SK-N-SH (cell line): ENCODE data around the gene BBS2.

Experiments
- CHD2 ChIP-seq: fragments of 150-350 bp; IDR thresholded peaks from 2 replicates; pipeline ENCODE4 v1.6.1; 2018; ENCODE audit warnings: low read length; ENCODE audit not compliant: partially characterized antibody
- CTCF ChIP-seq: fragments of 200-600 bp; sonication (generic); IDR thresholded peaks from 2 replicates; pipeline ENCODE4 v1.6.1; 2017; ENCODE audit warnings: antibody characterized with exemption, mild to moderate bottlenecking, moderate library complexity
- GABPA ChIP-seq: IDR thresholded peaks from 2 replicates; pipeline ENCODE4 v1.4.0; 2012; ENCODE audit warnings: low read depth, mild to moderate bottlenecking
- POLR2AphosphoS5 ChIP-seq: IDR thresholded peaks from 2 replicates; pipeline ENCODE4 v1.6.1; 2012; ENCODE audit warnings: low read depth, low read length
- RAD21 ChIP-seq: IDR thresholded peaks from 2 replicates; pipeline ENCODE4 v1.6.1; 2012; ENCODE audit warnings: mild to moderate bottlenecking, low read length
- REST ChIP-seq: IDR thresholded peaks from 2 replicates; pipeline ENCODE4 v1.6.1; 2012; ENCODE audit warnings: mild to moderate bottlenecking, low read depth, low read length, moderate library complexity
- RFX5 ChIP-seq: IDR thresholded peaks from 2 replicates; pipeline ENCODE4 v1.6.1; 2012; ENCODE audit warnings: mild to moderate bottlenecking, improper control_type of control experiment, low read length
- SMC3 ChIP-seq: IDR thresholded peaks from 2 replicates; pipeline ENCODE4 v1.6.1; 2012; ENCODE audit warnings: low read depth, low read length, improper control_type of control experiment
- TCF12 ChIP-seq: IDR thresholded peaks from 2 replicates; pipeline ENCODE4 v1.4.0; 2012
- TF ChIP-seq, protein P1 (sequence below): IDR thresholded peaks from 2 replicates; pipeline ENCODE4 v1.4.0; 2012; ENCODE audit warnings: low read depth
- TF ChIP-seq, protein P2 (sequence below): IDR thresholded peaks from 2 replicates; pipeline ENCODE4; 2012

DNA sequence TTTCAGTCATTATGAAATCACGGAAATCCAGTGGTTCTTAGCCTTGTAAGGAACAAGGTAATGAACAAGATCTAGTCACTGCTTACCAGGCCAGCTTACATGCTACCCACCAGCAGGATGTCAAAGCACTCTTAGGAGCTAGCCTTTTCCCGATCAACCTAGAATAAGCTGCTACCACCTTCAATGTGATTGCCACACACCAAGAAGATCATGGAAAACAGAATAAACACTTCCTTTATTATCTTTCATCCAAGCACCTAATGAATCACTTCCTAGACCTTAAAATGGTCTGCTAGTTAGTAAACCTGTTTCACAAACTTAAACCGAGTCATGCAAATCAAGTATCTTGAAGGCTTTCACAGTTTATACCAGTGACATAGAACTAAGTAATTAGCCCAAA is 5.0 kb downstream of the BBS2 start:
- TF ChIP-seq SMC3 (no peak), CHD2 (no peak), CTCF (no peak), REST (no peak), GABPA (no peak), RFX5 (no peak), RAD21 (no peak), POLR2AphosphoS5 (no peak), TCF12 (no peak)
- TF ChIP-seq, protein P1, sequence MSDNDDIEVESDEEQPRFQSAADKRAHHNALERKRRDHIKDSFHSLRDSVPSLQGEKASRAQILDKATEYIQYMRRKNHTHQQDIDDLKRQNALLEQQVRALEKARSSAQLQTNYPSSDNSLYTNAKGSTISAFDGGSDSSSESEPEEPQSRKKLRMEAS = no peak
- TF ChIP-seq, protein P2, sequence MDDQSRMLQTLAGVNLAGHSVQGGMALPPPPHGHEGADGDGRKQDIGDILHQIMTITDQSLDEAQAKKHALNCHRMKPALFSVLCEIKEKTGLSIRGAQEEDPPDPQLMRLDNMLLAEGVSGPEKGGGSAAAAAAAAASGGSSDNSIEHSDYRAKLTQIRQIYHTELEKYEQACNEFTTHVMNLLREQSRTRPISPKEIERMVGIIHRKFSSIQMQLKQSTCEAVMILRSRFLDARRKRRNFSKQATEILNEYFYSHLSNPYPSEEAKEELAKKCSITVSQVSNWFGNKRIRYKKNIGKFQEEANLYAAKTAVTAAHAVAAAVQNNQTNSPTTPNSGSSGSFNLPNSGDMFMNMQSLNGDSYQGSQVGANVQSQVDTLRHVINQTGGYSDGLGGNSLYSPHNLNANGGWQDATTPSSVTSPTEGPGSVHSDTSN = no peak
